HEK293 (cell line): Measurements from ENCODE around the gene LRSAM1.

ENCODE experiments used
- CTCF ChIA-PET: fragments of 350-600 bp; formaldehyde crosslinking; extraction: SDS; loops from one replicate; lab custom pipeline; 2021; ENCODE audit warnings: antibody characterized with exemption; lab: Yijun Ruan, JAX
- POLR2A ChIA-PET: fragments of 300-600 bp; formaldehyde crosslinking; extraction: SDS; loops from one replicate; lab custom pipeline; 2020; ENCODE audit warnings: antibody characterized with exemption, inconsistent platforms; lab: Yijun Ruan, JAX
- H3K27ac ChIP-seq: fragments of 200-500 bp; sonication (Bioruptor generic); 2 replicates; pipeline ENCODE4 v1.5.1; 2014; ENCODE audit warnings: low read depth, low read length, control low read depth, inconsistent platforms; ENCODE audit errors: extremely low read depth
- H3K36me3 ChIP-seq, 2 experiments: fragments of 200-500 bp in 1 of 2; sonication (Bioruptor generic) in 1 of 2; 1 replicate in 1 of 2; 2 replicates in 1 of 2; pipeline ENCODE4 v1.5.1; 2014 to 2017; ENCODE audit warnings: inconsistent platforms in 2 of 2, low read length in 2 of 2; ENCODE audit not compliant: control insufficient read depth in 2 of 2, insufficient read depth in 1 of 2
- H3K4me1 ChIP-seq: fragments of 200-500 bp; sonication (Bioruptor generic); 2 replicates; pipeline ENCODE4 v1.5.1; 2014; ENCODE audit warnings: mild to moderate bottlenecking, low read length, inconsistent platforms; ENCODE audit not compliant: control insufficient read depth, insufficient read depth
- H3K4me3 ChIP-seq: 2 replicates; pipeline ENCODE4 v1.5.1; 2011; ENCODE audit warnings: low read depth, mild to moderate bottlenecking, control low read depth, low read length, moderate library complexity
- H3K9me3 ChIP-seq: fragments of 200-500 bp; sonication (Bioruptor generic); 2 replicates; pipeline ENCODE4 v1.5.1; 2014; ENCODE audit warnings: low read depth, low read length, inconsistent platforms; ENCODE audit not compliant: control insufficient read depth, insufficient read depth
- IKZF3 ChIP-seq: fragments of 450-650 bp; IDR thresholded peaks from 2 replicates; pipeline ENCODE4 v1.5.0; 2018; ENCODE audit warnings: missing biosample characterization, mild to moderate bottlenecking, missing genetic modification characterization, moderate library complexity
- KLF16 ChIP-seq: fragments of 450-650 bp; formaldehyde crosslinking; IDR thresholded peaks from 2 replicates; pipeline ENCODE4 v1.5.1; 2017; ENCODE audit warnings: missing biosample characterization, missing genetic modification characterization
- ZBTB48 ChIP-seq: fragments of 450-650 bp; formaldehyde crosslinking; IDR thresholded peaks from 2 replicates; pipeline ENCODE4 v1.5.1; 2016; ENCODE audit warnings: missing biosample characterization, missing genetic modification characterization
- ZFP37 ChIP-seq: fragments of 450-650 bp; formaldehyde crosslinking; IDR thresholded peaks from 2 replicates; pipeline ENCODE4 v1.5.1; 2016; ENCODE audit warnings: missing biosample characterization, missing genetic modification characterization
- ZNF37A ChIP-seq: fragments of 450-650 bp; IDR thresholded peaks from 2 replicates; pipeline ENCODE4 v1.5.1; 2018; ENCODE audit warnings: missing biosample characterization, missing genetic modification characterization
- ZNF514 ChIP-seq: fragments of 450-650 bp; formaldehyde crosslinking; IDR thresholded peaks from 2 replicates; pipeline ENCODE4 v1.5.1; 2016; ENCODE audit warnings: missing biosample characterization, missing genetic modification characterization
- ZNF585B ChIP-seq: fragments of 450-650 bp; formaldehyde crosslinking; IDR thresholded peaks from 2 replicates; pipeline ENCODE4 v1.5.1; 2016; ENCODE audit warnings: missing biosample characterization, missing genetic modification characterization
- ZNF600 ChIP-seq: fragments of 450-650 bp; formaldehyde crosslinking; IDR thresholded peaks from 2 replicates; pipeline ENCODE4 v1.5.1; 2016; ENCODE audit warnings: missing biosample characterization, missing genetic modification characterization
- ZNF624 ChIP-seq: fragments of 450-650 bp; formaldehyde crosslinking; IDR thresholded peaks from 2 replicates; pipeline ENCODE4 v1.5.1; 2017; ENCODE audit warnings: missing biosample characterization, missing genetic modification characterization
- ZNF658 ChIP-seq: fragments of 450-650 bp; formaldehyde crosslinking; IDR thresholded peaks from 2 replicates; pipeline ENCODE4; 2016; ENCODE audit warnings: missing biosample characterization, missing genetic modification characterization
- TF ChIP-seq, protein P1 (sequence below): fragments of 450-650 bp; formaldehyde crosslinking; IDR thresholded peaks from 2 replicates; pipeline ENCODE4 v1.5.1; 2016; ENCODE audit warnings: missing biosample characterization, missing genetic modification characterization
- TF ChIP-seq, protein P2 (sequence below): fragments of 450-650 bp; formaldehyde crosslinking; IDR thresholded peaks from 2 replicates; pipeline ENCODE4 v1.5.1; 2016; ENCODE audit warnings: missing biosample characterization, missing genetic modification characterization
- TF ChIP-seq, protein P3 (sequence below): fragments of 450-650 bp; formaldehyde crosslinking; IDR thresholded peaks from 2 replicates; pipeline ENCODE4 v1.5.1; 2016; ENCODE audit warnings: missing biosample characterization, missing genetic modification characterization
- TF ChIP-seq, protein P4 (sequence below): fragments of 450-650 bp; formaldehyde crosslinking; IDR thresholded peaks from 2 replicates; pipeline ENCODE4 v1.5.1; 2016; ENCODE audit warnings: missing biosample characterization, missing genetic modification characterization
- TF ChIP-seq, protein P5 (sequence below): fragments of 450-650 bp; IDR thresholded peaks from 2 replicates; pipeline ENCODE4 v1.5.1; 2018; ENCODE audit warnings: missing biosample characterization, mild to moderate bottlenecking, missing genetic modification characterization

The LRSAM1 gene

DNA sequence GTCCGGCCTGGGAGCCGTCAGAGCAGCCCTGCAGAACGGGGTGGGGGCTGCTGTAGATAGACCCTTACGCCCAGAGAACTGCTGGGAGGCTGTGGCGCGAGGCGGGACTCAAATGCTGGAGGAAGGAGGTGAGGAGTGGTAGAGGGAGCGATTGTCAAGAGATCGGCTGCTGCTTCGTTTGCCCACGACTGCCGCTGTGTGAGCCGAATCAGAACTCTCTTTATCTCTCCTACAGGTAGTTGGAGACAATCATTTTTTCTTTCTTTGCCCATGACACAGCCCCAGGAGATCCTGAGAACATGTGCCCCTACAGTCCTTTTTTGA lies 26.7 kb upstream of the LRSAM1 start:
- ChIA-PET CTCF (interaction anchor here (0.7 to 1.2 kb wide), 5 partner anchors 26 to 488 kb away, joined by 3 to 5 read pairs (median 3); partner anchors contain the start of gene SLC2A8), POLR2A (interaction anchor here (0.7 to 3.0 kb wide), 18 partner anchors 9 to 200 kb away, joined by 3 to 46 read pairs (median 4); partner anchors contain the start of genes LRSAM1, RPL12 and SLC2A8)
- Histone ChIP-seq H3K4me3 (peak overlapping the region; percentile 64), H3K36me3 (peaks cover 11 to 27% of the 10 kb centered on the region in 2 experiments; a peak in 2 of 3 replicates), H3K27ac (peak overlapping the region; percentile 80)
- TF ChIP-seq ZBTB48 (tag by site-specific recombination) (peak; percentile 84; the same call in 1 of the 2 replicates), ZNF514 (tag by site-specific recombination) (no peak), KLF16 (0 out of 2 replicates have a peak, but pooled peaks have one; percentile 11), ZNF624 (tag by site-specific recombination) (no peak), ZNF600 (0 out of 2 replicates have a peak, but pooled peaks have one; percentile 2)
- TF ChIP-seq, protein P1, sequence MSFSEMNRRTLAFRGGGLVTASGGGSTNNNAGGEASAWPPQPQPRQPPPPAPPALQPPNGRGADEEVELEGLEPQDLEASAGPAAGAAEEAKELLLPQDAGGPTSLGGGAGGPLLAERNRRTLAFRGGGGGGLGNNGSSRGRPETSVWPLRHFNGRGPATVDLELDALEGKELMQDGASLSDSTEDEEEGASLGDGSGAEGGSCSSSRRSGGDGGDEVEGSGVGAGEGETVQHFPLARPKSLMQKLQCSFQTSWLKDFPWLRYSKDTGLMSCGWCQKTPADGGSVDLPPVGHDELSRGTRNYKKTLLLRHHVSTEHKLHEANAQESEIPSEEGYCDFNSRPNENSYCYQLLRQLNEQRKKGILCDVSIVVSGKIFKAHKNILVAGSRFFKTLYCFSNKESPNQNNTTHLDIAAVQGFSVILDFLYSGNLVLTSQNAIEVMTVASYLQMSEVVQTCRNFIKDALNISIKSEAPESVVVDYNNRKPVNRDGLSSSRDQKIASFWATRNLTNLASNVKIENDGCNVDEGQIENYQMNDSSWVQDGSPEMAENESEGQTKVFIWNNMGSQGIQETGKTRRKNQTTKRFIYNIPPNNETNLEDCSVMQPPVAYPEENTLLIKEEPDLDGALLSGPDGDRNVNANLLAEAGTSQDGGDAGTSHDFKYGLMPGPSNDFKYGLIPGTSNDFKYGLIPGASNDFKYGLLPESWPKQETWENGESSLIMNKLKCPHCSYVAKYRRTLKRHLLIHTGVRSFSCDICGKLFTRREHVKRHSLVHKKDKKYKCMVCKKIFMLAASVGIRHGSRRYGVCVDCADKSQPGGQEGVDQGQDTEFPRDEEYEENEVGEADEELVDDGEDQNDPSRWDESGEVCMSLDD (tag by site-specific recombination): 0 out of 2 replicates have a peak, but pooled peaks have one; percentile 6
- TF ChIP-seq, protein P2, sequence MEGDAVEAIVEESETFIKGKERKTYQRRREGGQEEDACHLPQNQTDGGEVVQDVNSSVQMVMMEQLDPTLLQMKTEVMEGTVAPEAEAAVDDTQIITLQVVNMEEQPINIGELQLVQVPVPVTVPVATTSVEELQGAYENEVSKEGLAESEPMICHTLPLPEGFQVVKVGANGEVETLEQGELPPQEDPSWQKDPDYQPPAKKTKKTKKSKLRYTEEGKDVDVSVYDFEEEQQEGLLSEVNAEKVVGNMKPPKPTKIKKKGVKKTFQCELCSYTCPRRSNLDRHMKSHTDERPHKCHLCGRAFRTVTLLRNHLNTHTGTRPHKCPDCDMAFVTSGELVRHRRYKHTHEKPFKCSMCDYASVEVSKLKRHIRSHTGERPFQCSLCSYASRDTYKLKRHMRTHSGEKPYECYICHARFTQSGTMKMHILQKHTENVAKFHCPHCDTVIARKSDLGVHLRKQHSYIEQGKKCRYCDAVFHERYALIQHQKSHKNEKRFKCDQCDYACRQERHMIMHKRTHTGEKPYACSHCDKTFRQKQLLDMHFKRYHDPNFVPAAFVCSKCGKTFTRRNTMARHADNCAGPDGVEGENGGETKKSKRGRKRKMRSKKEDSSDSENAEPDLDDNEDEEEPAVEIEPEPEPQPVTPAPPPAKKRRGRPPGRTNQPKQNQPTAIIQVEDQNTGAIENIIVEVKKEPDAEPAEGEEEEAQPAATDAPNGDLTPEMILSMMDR (tag by site-specific recombination): 0 out of 2 replicates have a peak, but pooled peaks have one; percentile 10
- TF ChIP-seq, protein P3, sequence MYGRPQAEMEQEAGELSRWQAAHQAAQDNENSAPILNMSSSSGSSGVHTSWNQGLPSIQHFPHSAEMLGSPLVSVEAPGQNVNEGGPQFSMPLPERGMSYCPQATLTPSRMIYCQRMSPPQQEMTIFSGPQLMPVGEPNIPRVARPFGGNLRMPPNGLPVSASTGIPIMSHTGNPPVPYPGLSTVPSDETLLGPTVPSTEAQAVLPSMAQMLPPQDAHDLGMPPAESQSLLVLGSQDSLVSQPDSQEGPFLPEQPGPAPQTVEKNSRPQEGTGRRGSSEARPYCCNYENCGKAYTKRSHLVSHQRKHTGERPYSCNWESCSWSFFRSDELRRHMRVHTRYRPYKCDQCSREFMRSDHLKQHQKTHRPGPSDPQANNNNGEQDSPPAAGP: 0 out of 2 replicates have a peak, but pooled peaks have one; percentile 6
- TF ChIP-seq, protein P4, sequence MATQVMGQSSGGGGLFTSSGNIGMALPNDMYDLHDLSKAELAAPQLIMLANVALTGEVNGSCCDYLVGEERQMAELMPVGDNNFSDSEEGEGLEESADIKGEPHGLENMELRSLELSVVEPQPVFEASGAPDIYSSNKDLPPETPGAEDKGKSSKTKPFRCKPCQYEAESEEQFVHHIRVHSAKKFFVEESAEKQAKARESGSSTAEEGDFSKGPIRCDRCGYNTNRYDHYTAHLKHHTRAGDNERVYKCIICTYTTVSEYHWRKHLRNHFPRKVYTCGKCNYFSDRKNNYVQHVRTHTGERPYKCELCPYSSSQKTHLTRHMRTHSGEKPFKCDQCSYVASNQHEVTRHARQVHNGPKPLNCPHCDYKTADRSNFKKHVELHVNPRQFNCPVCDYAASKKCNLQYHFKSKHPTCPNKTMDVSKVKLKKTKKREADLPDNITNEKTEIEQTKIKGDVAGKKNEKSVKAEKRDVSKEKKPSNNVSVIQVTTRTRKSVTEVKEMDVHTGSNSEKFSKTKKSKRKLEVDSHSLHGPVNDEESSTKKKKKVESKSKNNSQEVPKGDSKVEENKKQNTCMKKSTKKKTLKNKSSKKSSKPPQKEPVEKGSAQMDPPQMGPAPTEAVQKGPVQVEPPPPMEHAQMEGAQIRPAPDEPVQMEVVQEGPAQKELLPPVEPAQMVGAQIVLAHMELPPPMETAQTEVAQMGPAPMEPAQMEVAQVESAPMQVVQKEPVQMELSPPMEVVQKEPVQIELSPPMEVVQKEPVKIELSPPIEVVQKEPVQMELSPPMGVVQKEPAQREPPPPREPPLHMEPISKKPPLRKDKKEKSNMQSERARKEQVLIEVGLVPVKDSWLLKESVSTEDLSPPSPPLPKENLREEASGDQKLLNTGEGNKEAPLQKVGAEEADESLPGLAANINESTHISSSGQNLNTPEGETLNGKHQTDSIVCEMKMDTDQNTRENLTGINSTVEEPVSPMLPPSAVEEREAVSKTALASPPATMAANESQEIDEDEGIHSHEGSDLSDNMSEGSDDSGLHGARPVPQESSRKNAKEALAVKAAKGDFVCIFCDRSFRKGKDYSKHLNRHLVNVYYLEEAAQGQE (tag by site-specific recombination): peak; percentile 34; the same call in 1 of the 2 replicates
- TF ChIP-seq, all 188 proteins: peak for 7
- Histone ChIP-seq H3K4me1 (0 out of 2 replicates have a peak, but pooled peaks cover 5% of the 10 kb centered on the region), H3K9me3 (no peaks in the 10 kb centered on the region)

DNA sequence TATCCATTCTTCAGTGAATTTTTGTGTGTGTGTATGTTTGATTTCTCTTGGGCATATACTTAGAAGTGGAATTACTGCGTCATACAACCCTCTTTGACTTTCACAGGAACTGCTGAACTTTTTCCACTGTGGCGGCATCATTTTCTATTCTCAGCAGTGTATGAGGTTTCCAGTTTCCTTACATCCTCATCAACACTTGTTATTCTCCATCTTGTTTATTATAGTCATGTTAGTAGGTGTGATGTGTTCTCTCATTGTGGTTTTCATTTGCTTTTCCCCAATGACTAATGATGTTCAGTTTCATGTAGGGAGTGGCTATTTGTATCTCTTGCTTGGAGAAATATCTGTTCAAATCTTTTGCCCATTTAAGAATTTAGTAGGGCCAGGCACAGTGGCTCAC lies 24.6 kb upstream of the LRSAM1 start:
- ChIA-PET CTCF (interaction anchor here (0.6 kb wide), 1 partner anchor 467 kb away, joined by 3 read pairs; no protein-coding TSS in a partner anchor), POLR2A (no interaction called here)
- H3K4me1 ChIP-seq: 0 out of 2 replicates have a peak, but pooled peaks cover 5% of the 10 kb centered on the region
- peaks cover 23 to 49% of the 10 kb centered on the region in 2 experiments; a peak in 2 of 3 replicates for H3K36me3 ChIP-seq
- no peak for TF ChIP-seq ZFP37 (tag by site-specific recombination)
- TF ChIP-seq ZNF585B (tag by site-specific recombination): no peak
- no peak for TF ChIP-seq ZNF658 (tag by site-specific recombination)
- TF ChIP-seq ZNF37A: no peak
- TF ChIP-seq IKZF3 (tag by site-specific recombination): no peak
- TF ChIP-seq, protein P5, sequence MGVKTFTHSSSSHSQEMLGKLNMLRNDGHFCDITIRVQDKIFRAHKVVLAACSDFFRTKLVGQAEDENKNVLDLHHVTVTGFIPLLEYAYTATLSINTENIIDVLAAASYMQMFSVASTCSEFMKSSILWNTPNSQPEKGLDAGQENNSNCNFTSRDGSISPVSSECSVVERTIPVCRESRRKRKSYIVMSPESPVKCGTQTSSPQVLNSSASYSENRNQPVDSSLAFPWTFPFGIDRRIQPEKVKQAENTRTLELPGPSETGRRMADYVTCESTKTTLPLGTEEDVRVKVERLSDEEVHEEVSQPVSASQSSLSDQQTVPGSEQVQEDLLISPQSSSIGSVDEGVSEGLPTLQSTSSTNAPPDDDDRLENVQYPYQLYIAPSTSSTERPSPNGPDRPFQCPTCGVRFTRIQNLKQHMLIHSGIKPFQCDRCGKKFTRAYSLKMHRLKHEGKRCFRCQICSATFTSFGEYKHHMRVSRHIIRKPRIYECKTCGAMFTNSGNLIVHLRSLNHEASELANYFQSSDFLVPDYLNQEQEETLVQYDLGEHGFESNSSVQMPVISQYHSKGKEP (tag by site-specific recombination): no peak
- no peak overlapping the region for H3K4me3 ChIP-seq
- no peak overlapping the region for H3K27ac ChIP-seq
- H3K9me3 ChIP-seq: no peaks in the 10 kb centered on the region
